Breast epithelium (tissue), 3 donors: Measurements from ENCODE around the gene ENOSF1.

Experiments used
- CTCF ChIP-seq, 3 donors: fragments of 450-650 bp; IDR thresholded peaks; one replicate each; pipeline ENCODE4 v1.5.1; 2016 to 2017; ENCODE audit warnings: antibody characterized with exemption in 3 of 3, mild to moderate bottlenecking in 3 of 3, moderate library complexity in 3 of 3
- POLR2A ChIP-seq: fragments of 450-650 bp; IDR thresholded peaks from one replicate; pipeline ENCODE4 v1.6.1; 2016; ENCODE audit warnings: antibody characterized with exemption, mild to moderate bottlenecking, moderate library complexity
- POLR2AphosphoS5 ChIP-seq, 3 donors: sonication (generic); formaldehyde crosslinking; IDR thresholded peaks; one replicate each; pipeline ENCODE4 v1.6.1; 2017; ENCODE audit warnings: antibody characterized with exemption in 3 of 3

- TF ChIP-seq CTCF (IDR thresholded peaks at IDR 0.05): no peak
- TF ChIP-seq POLR2AphosphoS5 (IDR thresholded peaks at IDR 0.05): no peak
- no peak for TF ChIP-seq POLR2A
Observed at GRCh38 chr18:744832-745597, 32.6 kb upstream of the ENOSF1 start.
